Stimulated activated naive CD8-positive, alpha-beta T cell treated with anti-CD3 and anti-CD28 coated beads, Interleukin-15, amount 100 ng/mL, for 72 hours (primary cell): ENCODE results near the gene SEC24D.
A peak's percentile ranks its signal among the peaks of the same experiment; 100 is the strongest.

Experiments used
- ATAC-seq: fragments of 150-1000 bp; cut with Tn5 transposase; 2 replicates; pipeline ENCODE4 v1.10.0; 2021; ENCODE audit warnings: mild to moderate bottlenecking, moderate library complexity
- DNase-seq, 2 donors: peaks; one replicate each; pipeline ENCODE4 v3.0.0; 2021 to 2022
- H3K27ac Mint-ChIP-seq, 2 donors: one replicate each; pipeline ENCODE4 v1.8.0; 2022; ENCODE audit warnings: mild to moderate bottlenecking in 2 of 2, mixed read lengths in 2 of 2, moderate library complexity in 2 of 2
- H3K27me3 Mint-ChIP-seq: one replicate; pipeline ENCODE4 v1.8.0; 2022; ENCODE audit warnings: mixed read lengths
- H3K4me1 Mint-ChIP-seq: one replicate; pipeline ENCODE4 v1.8.0; 2022; ENCODE audit warnings: mild to moderate bottlenecking, mixed read lengths
- H3K4me3 Mint-ChIP-seq, 2 donors: one replicate each; pipeline ENCODE4 v1.8.0; 2022; ENCODE audit warnings: mild to moderate bottlenecking in 2 of 2, mixed read lengths in 2 of 2, moderate library complexity in 1 of 2
- H3K9me3 Mint-ChIP-seq, 2 donors: one replicate each; pipeline ENCODE4 v1.8.0; 2022; ENCODE audit warnings: mixed read lengths in 2 of 2

The SEC24D gene

DNA sequence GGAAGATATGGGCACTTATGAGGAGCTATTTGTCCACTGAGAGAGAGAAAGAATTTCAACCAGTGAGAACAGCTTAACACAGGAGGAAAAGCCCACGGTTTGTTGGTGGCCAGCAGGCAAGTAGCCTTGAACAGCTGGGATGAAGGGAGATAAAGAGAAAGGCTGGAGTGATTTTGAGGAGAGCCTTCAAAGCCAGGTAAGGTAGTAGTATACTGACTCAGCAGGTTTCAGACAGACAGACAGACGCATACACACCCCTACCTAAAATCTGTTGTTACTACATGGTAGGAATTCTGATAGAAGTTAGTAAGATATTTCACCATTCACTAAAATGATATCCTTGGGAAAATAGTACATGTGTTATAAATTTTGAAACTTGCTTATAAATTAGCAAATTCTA lies 60.5 kb downstream of the SEC24D start:
- H3K4me3 Mint-ChIP-seq, result no peak overlapping the region
- no peak for ATAC-seq
- no peaks in the 10 kb centered on the region for H3K4me1 Mint-ChIP-seq
- no peaks in the 10 kb centered on the region for H3K27me3 Mint-ChIP-seq
- no peak for DNase-seq
- peaks cover 7 to 13% of the 10 kb centered on the region in 2 donors for H3K9me3 Mint-ChIP-seq
- peak overlapping the region in 1 of 2 donors; percentile 44 for H3K27ac Mint-ChIP-seq

DNA sequence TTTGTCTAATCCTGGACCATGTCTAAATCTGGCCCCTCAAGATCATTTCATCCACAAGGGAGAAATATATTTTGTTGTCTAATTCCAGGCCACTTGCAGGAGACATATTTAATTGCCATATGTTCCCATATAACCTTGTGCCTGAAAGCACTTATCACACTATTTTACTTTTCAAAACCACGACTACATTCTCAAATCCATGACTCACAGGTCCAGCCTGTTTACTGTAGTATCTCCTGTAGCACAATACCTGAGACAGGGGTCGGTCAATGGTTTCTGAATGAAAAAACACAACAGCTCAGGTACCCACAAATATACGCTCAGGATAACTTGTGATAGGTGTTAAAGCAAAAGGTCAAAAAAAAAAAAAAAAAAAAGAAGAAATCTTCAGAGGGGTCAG lies 60.9 kb downstream of the SEC24D start:
- Mint-ChIP-seq H3K27ac (no peak overlapping the region), H3K4me1 (no peaks in the 10 kb centered on the region), H3K9me3 (peaks cover 3 to 9% of the 10 kb centered on the region in 2 donors), H3K4me3 (no peak overlapping the region), H3K27me3 (no peaks in the 10 kb centered on the region)
- no peak for DNase-seq
- ATAC-seq, result no peak

DNA sequence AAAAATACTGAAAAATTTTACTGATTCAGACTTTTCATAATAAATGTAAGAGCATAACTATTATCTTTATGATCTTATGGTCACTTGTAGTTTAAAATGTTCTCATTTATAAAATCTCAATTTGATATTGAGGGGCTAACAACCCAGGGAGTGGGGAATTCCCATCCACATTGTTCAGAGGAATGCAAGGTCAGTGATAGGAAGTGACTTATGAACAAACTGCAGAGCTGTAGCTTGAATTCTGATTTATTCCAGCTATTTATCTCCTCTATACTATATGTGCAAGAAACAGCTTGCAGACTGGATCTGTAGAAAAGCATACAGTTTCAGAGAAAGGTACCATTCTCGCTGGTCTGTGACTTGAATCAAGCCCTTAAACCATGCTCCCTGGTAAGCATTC lies 61.6 kb downstream of the SEC24D start:
- Mint-ChIP-seq H3K27me3 (no peaks in the 10 kb centered on the region), H3K4me1 (no peaks in the 10 kb centered on the region), H3K27ac (no peak overlapping the region), H3K9me3 (peaks cover 0 to 2% of the 10 kb centered on the region in 2 donors), H3K4me3 (no peak overlapping the region)
- no peak for DNase-seq
- ATAC-seq, result no peak

DNA sequence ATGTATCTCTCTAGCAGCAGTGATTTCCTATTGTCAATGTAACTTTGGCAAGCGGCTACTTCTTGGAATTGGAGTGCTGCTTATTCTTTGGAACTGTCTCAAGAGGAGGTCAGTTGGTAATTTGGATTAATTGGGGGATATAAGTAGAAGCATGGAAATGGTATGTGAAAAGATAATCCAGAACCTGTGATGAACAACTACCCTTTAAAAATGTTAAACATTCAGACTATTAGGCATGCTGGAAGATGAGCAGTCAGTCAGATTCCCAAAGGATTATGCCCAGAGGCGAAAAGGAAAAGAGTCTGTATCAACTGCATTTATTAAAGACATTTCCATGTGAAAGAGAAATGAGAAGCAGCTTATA lies 62.5 kb downstream of the SEC24D start:
- ATAC-seq (no peak), DNase-seq (no peak)
- Mint-ChIP-seq H3K27me3 (no peaks in the 10 kb centered on the region), H3K9me3 (no peaks in the 10 kb centered on the region), H3K4me3 (no peak overlapping the region), H3K27ac (no peak overlapping the region), H3K4me1 (no peaks in the 10 kb centered on the region)

GRCh38 chr4:118772767-118773428 lies 63.0 kb downstream of the SEC24D start:
- H3K4me3 Mint-ChIP-seq, result no peak overlapping the region

DNA sequence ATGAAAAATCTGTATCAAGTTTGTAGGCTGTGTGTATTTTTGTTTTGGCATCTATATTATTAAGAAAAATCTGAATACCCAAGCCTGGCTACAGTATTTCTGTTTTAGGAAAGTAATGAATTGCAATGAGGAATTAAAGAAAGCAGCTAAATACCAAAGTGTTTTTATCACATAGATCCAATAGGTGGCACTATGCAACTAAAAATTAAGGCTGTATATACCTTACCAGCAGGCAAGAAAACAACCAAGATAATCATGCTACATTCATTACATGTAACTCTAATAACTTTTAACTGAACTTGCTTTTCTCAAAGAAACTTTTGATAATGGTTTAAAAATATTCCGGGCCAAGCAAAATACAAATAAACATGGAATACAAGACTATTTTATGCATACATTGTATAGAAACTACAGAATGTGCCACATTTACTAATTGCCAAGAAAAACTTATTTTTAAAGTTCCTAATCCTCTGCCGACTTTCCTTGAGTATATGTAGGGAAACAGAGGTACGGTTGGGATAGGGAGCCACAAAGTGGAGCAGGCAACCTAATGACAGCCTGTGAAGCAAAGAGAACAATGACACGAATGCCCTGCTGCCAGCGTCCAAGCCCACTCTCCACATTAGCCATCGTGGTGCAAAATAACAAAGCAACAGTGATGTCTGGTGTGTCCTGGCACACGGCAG lies 63.7 kb downstream of the SEC24D start:
- Mint-ChIP-seq H3K4me3 (no peak overlapping the region), H3K27me3 (no peaks in the 10 kb centered on the region), H3K27ac (no peak overlapping the region), H3K4me1 (no peaks in the 10 kb centered on the region), H3K9me3 (no peaks in the 10 kb centered on the region)
- DNase-seq (no peak), ATAC-seq (peak; percentile 76)

More at GRCh38 chr4:118772767-118773428, 63.0 kb downstream of the SEC24D start:
- Mint-ChIP-seq H3K27me3 (no peaks in the 10 kb centered on the region), H3K4me1 (no peaks in the 10 kb centered on the region), H3K27ac (no peak overlapping the region), H3K9me3 (no peaks in the 10 kb centered on the region)
- no peak for DNase-seq
- ATAC-seq, result no peak

GRCh38 chr4:118770741-118771187 lies 65.2 kb downstream of the SEC24D start:
- DNase-seq (no peak), ATAC-seq (no peak)
- Mint-ChIP-seq H3K4me3 (no peak overlapping the region), H3K27me3 (no peaks in the 10 kb centered on the region), H3K9me3 (no peaks in the 10 kb centered on the region), H3K4me1 (no peaks in the 10 kb centered on the region), H3K27ac (no peak overlapping the region)

DNA sequence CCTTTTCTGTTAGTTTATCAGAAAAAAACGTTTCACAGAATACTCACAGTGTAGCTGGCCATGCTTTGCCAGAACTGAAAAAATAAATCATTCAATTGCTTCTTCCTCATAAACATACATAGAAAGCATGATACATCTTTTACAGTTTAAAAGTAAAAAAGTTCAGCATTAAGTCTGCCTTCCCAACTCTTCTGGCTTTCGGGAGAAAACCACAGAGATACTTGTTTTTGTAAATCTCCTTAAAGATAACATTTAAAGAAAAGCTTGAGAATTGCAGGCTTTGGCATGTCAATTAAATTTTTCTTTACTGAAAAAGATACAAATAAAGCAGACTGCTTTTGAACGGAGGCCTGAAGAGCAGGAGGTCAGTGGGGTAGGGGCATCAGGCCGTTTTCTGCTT lies 66.8 kb downstream of the SEC24D start:
- Mint-ChIP-seq H3K4me3 (no peak overlapping the region), H3K9me3 (no peaks in the 10 kb centered on the region), H3K27me3 (no peaks in the 10 kb centered on the region), H3K4me1 (no peaks in the 10 kb centered on the region), H3K27ac (no peak overlapping the region)
- no peak for ATAC-seq
- no peak for DNase-seq

- Mint-ChIP-seq H3K27me3 (no peaks in the 10 kb centered on the region), H3K27ac (no peak overlapping the region), H3K4me1 (no peaks in the 10 kb centered on the region), H3K9me3 (no peaks in the 10 kb centered on the region), H3K4me3 (no peak overlapping the region)
- ATAC-seq, result no peak
- no peak for DNase-seq
Observed at GRCh38 chr4:118767109-118767508, 68.8 kb downstream of the SEC24D start.

DNA sequence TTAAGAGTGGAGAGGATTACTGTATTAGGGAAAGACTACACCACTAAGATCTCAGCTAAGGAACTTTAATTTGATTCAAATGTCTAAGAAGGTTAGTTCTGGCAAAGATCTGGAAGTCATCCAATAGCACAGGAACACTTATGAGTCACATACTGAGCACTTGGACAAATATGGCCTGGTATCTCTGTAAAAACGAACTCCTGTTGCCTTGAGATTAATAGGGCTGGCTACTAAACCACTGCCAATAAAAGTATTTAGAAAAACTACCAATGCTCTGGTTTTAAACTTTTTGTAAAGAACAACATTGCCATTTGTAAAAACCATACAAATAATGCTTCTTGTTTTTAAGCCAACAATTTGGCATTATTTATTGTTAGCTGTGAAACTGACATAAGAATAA lies 70.5 kb downstream of the SEC24D start:
- Mint-ChIP-seq H3K9me3 (no peaks in the 10 kb centered on the region), H3K4me3 (no peak overlapping the region), H3K4me1 (no peaks in the 10 kb centered on the region), H3K27ac (no peak overlapping the region), H3K27me3 (no peaks in the 10 kb centered on the region)
- no peak for ATAC-seq
- no peak for DNase-seq

GRCh38 chr4:118762730-118763477 lies 73.0 kb downstream of the SEC24D start:
- DNase-seq, result no peak
- ATAC-seq, result no peak
- Mint-ChIP-seq H3K27me3 (no peaks in the 10 kb centered on the region), H3K27ac (no peak overlapping the region), H3K4me1 (no peaks in the 10 kb centered on the region), H3K9me3 (no peaks in the 10 kb centered on the region), H3K4me3 (no peak overlapping the region)

GRCh38 chr4:118762155-118762554 lies 73.8 kb downstream of the SEC24D start:
- no peaks in the 10 kb centered on the region for H3K4me1 Mint-ChIP-seq
- H3K4me3 Mint-ChIP-seq, result no peak overlapping the region
- H3K9me3 Mint-ChIP-seq, result no peaks in the 10 kb centered on the region
- DNase-seq (no peak), ATAC-seq (no peak)
- no peak overlapping the region for H3K27ac Mint-ChIP-seq
- no peaks in the 10 kb centered on the region for H3K27me3 Mint-ChIP-seq

DNA sequence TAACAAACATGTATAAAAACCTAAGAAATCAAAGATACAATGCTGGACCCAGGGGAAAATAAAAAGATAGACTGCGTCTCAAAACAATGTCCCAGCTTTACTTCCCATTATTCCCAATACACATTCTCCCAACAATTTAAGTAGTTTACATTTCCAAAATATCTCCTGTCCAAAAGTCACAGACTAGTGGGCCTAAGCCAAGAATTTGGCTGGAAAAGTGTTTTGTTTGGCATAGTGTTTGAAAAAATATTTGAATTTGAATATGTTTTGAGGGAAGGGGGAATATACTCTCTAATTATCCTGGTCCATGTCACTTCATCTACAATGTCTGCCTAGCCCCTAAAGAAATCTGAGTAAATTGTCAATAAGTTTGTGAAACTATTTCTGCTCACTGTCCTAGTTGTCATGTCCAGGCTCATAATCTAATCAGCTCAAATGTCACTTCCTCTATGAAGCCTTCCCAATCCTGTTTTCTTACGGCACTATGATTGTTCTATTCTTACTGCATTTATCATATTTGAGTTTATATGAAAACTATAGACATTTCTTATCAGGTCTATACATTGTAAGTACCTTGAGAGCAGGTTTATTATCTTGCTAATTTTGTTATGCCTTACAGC lies 74.4 kb downstream of the SEC24D start:
- DNase-seq, result no peak
- no peak for ATAC-seq
- H3K4me3 Mint-ChIP-seq, result no peak overlapping the region
- H3K9me3 Mint-ChIP-seq, result no peaks in the 10 kb centered on the region
- no peaks in the 10 kb centered on the region for H3K4me1 Mint-ChIP-seq
- no peak overlapping the region for H3K27ac Mint-ChIP-seq
- H3K27me3 Mint-ChIP-seq, result no peaks in the 10 kb centered on the region

- Mint-ChIP-seq H3K4me1 (no peaks in the 10 kb centered on the region), H3K27me3 (no peaks in the 10 kb centered on the region), H3K27ac (no peak overlapping the region), H3K9me3 (no peaks in the 10 kb centered on the region), H3K4me3 (no peak overlapping the region)
- DNase-seq, result no peak
- ATAC-seq, result no peak
Observed at GRCh38 chr4:118760493-118760892, 75.4 kb downstream of the SEC24D start.

DNA sequence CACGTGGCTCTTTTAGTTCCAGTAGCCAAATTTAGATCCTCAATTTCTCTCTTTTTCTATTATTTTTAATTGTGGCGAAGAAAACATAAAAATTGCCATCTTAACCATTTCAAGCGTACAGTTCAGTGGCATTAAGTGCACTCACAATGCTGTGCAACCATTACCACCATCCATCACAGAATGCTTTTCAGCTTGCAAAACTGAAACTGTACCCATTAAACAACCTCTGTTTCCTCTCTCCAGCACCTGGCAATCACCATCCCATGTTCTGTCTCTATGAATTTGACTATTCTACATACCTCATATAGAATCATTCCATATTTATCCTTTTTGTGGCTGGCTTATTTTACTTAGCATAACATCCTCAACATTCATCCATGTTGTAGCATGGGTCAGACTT lies 75.8 kb downstream of the SEC24D start:
- no peak for ATAC-seq
- no peaks in the 10 kb centered on the region for H3K9me3 Mint-ChIP-seq
- no peak overlapping the region for H3K27ac Mint-ChIP-seq
- H3K27me3 Mint-ChIP-seq, result no peaks in the 10 kb centered on the region
- no peak for DNase-seq
- H3K4me3 Mint-ChIP-seq, result no peak overlapping the region
- no peaks in the 10 kb centered on the region for H3K4me1 Mint-ChIP-seq

DNA sequence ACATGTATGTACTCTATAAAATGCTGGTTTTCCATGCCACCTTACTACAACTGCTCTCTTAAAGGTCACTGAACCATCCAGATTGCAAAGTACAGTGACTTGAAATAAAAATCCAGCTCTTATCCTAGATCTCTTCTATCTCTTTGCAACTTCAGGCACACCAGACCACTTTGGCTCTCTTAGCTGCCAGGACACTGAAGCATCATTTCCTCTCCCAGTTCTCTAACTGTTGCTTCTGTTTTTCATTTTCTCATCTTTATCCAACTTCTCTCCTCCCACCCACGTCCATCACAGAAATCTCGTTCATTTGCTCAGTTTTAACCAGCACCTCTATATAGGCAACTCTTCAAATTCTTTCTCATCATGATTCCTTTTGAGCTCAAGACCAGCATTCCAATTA lies 76.4 kb downstream of the SEC24D start:
- ATAC-seq (no peak), DNase-seq (no peak)
- H3K4me1 Mint-ChIP-seq, result no peaks in the 10 kb centered on the region
- H3K27me3 Mint-ChIP-seq, result no peaks in the 10 kb centered on the region
- no peaks in the 10 kb centered on the region for H3K9me3 Mint-ChIP-seq
- no peak overlapping the region for H3K4me3 Mint-ChIP-seq
- H3K27ac Mint-ChIP-seq, result no peak overlapping the region
